Vagina (tissue), 2 donors: ENCODE results near the gene NAV2.

Experiments used
- POLR2A ChIP-seq, 2 donors: fragments of 450-650 bp; IDR thresholded peaks; one replicate each; pipeline ENCODE4 v1.6.1; 2017; ENCODE audit warnings: antibody characterized with exemption in 2 of 2, mild to moderate bottlenecking in 2 of 2, moderate library complexity in 2 of 2
- POLR2AphosphoS5 ChIP-seq, 2 donors: sonication (generic); formaldehyde crosslinking; IDR thresholded peaks; one replicate each; pipeline ENCODE4 v1.9.0; 2017; ENCODE audit warnings: antibody characterized with exemption in 2 of 2, mild to moderate bottlenecking in 2 of 2, low read depth in 1 of 2; ENCODE audit not compliant: insufficient read depth in 1 of 2
- TF ChIP-seq, protein P1 (sequence below), 3 experiments: fragments of 450-650 bp in 2 of 3; fragments of 200-600 bp in 1 of 3; sonication (generic) in 1 of 3; IDR thresholded peaks; one replicate each; pipeline ENCODE4 v1.5.1; 2017 to 2019; ENCODE audit warnings: antibody characterized with exemption in 3 of 3, mild to moderate bottlenecking in 2 of 3, moderate library complexity in 2 of 3

DNA sequence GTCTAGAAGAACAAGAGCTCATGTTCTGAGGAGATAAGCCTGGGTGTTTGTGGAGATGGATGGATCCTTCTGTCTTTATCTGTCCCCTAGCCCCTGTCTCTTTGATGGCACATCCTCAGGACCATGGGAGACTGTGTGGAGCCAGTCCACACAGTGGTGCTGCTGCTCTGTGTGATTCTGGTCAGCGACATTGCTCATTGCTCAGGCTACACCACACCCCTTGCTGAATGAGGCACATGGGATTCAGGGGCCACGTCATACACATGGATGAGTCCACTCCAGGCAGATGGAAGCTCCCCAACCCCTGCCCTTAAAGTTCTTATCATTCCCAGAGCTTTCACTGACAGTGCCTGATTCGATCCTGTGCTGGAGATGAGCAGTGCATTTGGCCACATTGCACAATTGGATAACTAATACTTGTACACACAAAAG lies 222.2 kb downstream of the NAV2 start:
- TF ChIP-seq, protein P1, sequence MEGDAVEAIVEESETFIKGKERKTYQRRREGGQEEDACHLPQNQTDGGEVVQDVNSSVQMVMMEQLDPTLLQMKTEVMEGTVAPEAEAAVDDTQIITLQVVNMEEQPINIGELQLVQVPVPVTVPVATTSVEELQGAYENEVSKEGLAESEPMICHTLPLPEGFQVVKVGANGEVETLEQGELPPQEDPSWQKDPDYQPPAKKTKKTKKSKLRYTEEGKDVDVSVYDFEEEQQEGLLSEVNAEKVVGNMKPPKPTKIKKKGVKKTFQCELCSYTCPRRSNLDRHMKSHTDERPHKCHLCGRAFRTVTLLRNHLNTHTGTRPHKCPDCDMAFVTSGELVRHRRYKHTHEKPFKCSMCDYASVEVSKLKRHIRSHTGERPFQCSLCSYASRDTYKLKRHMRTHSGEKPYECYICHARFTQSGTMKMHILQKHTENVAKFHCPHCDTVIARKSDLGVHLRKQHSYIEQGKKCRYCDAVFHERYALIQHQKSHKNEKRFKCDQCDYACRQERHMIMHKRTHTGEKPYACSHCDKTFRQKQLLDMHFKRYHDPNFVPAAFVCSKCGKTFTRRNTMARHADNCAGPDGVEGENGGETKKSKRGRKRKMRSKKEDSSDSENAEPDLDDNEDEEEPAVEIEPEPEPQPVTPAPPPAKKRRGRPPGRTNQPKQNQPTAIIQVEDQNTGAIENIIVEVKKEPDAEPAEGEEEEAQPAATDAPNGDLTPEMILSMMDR (IDR thresholded peaks at IDR 0.05): no peak
- no peak for TF ChIP-seq POLR2AphosphoS5 (IDR thresholded peaks at IDR 0.05; ENCODE audit: insufficient read depth in 1 of 2, low read depth in 1 of 2)
- no peak for TF ChIP-seq POLR2A (IDR thresholded peaks at IDR 0.05)
